ENCODE results near the gene CEP164.

The CEP164 gene

DNA sequence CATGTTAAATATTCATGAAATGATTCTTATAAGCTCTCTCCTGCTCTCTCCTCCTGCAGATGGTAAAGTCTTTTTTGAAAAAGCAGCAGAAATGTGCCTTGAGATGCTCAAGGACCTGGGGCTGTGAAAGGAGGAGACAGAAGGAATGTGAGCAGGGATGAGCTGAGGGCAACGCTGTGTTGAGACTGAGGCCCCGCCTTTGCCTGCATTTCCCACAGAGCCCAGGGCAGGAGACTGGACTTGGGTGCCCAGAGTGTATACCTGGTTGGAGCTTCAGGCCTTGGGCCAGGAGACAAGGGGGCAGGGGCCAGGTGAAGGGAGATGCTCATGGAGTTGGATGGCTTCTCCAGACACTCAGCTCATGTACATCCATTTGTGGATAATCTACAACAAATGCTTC lies 39.2 kb downstream of the CEP164 start:
- no peak for DNase-seq

DNA sequence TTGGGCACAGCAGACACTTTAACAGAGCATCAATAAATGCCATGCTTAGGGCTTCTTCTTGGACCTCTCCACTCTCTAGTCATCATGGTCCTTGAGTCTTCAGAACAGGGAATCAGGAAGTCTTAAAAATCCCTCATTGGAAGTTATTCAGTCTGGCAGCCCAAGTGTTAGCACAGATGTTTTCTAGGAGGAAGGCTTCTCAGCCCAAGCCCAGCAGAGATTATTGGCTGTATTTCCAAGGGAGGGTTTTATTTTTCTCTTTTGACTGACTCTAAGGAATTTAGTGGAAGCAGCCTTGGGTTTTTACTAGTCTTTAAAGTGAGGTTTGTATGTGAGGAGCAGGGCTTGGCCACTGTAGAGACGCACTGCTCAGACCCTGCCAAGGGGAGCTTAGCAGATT lies 41.9 kb downstream of the CEP164 start:
- DNase-seq: peak; percentile 37

DNA sequence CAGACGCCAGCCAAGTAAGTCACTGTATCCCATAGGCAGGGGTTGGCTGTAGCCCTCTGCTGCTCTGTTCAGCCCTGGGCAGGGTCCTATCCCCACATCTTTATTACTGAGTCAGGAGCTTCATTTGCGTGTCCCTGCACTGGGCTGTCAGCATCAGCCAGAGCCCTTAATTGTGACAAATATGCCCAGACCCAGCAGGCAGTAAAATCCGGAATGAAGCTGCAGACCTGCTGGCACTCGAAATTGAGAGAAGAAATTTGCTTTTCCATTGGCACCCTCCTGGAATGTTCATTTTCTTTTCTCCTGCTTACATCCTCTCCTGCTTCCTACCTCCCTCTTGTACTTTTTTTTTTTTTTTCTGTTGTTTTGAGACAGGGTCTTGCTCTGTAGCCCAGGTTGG lies 43.8 kb downstream of the CEP164 start:
- DNase-seq: no peak

DNA sequence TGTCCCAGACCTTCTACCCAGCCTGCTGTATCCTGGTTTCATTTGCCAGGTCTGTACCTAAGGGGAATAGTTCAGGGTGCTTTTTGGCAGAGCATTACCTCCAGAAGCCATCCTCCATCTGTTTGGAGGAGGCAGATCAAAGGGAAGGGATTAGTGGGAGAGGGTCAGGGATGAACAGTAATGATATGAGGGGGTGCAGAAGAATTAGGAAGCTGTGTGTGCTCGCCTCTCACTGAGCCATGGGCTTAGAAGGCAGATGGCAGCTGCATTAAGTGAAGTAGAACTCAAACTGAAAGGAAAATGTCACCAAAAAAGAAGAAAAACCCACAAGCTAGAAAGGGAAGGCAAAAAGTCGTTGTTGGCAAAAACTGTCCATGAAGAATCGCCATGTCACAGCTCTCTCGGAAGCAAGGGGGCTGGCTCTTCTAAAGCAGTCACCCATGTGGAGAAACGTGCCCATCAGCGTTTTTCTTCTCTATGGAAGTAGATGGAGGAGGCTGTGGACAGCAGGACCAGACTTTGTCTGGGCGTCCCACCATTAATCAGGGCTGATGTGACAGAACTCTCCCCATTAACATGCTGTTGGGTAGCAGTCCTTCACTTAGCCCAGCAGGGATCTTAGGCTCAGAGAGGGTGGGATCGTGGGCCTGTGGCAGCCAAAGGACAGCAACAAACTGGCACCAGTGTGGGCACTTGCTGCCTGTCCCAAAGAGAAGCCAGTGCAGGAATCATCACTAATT lies 46.8 kb downstream of the CEP164 start:
- no peak for DNase-seq

DNA sequence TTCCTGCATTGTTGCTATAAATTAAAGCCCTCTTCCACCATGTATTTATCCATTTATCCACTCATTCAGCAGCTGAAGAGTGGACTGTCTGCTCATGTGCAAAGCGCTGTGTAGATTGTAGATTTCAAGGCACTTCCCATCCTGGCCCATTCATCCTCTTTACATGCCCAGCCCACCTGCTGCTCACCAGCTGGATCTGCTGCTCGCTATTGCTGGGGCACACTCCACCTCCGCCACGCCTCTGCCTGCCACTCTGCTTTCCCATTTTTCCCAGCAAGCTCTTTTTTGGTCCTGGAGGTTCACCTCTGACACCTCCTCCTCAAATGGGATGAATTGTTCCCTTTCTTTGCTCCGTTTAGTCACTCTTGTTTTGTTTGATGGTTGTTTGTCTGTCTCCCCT lies 48.3 kb downstream of the CEP164 start:
- DNase-seq: no peak

DNA sequence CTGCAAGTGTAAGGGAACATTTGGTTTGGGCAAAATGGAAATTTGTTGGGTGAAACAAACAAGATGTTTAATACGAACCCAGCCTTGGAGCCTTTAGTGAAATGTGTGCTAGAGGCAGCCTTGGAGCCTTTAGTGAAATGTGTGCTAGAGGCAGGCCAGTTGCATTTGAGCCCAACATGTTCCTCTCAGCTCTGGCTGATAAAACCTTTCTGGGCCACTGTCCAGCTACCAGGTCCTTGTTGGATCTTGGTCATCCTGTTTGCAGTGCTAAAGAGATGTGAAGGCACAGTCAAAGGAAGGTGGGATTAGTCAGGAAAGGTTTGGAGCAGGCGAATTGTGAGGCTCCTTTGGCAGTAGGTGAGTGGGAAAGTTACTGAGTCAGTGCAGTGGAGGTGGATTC lies 48.9 kb downstream of the CEP164 start:
- DNase-seq: no peak

DNA sequence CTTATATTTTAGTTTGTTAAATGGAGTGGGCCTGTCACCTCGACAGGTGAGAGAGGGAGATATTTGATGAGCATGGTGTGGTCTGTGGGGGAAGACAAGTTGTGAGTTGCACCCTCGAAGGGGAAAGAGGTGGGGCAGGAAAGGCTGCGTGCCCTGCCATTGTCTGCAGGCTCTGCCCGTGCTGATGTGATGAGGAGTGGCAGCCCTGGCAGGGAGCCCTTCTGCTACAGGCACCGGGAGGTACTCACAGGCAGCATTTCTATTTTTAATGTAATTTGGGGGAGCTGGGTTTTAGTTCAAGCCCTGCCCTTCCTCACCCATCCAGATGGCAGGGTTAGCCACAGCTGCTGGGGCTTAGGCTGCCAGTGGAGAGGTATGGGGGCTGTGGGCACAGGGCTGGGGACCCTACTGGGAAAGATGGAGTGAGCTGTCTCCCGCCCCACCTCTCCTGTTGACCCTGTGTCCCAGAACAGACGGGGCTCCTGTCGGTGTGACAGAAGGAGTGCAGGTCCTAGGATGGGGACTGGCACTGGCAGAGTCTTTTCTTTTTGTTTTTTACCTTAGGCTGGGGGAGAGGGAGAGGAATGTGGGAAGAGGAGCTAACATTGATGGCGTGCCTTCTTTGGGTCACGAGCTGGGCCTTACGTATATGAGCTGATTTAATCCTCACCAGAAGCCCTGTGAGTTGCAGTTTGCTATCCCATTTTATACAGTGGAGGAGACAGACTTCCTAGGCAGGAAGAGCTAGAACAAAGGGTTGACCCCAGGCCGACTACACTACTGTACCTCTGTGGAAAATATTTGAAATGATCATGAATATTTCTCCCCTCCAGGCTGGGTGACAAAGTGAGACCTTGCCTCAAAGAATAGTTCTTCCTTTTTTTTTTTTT lies 51.6 kb downstream of the CEP164 start:
- no peak for DNase-seq

DNA sequence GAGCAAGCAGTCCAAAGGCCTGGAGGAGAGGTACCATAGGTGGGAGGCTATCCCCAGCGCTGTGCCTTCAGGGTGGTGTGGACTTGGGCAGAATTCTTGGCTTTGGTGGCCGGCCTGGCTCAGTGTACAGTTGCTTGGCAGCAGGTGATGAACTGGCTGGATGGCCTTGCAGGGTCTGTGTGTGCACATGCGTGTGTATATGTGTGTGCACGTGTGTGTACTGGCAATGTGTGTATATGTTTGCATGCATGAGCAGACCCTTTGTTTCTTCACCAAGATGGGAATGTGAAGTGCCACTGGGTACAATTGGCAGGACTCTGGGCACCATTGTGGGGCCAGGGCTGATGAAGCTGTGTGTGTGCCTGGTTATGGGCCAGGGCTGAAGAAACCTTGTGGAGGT lies 53.0 kb downstream of the CEP164 start:
- DNase-seq: no peak

- DNase-seq: no peak
Measured at GRCh38 chr11:117381481-117382387, 54.1 kb downstream of the CEP164 start.

DNA sequence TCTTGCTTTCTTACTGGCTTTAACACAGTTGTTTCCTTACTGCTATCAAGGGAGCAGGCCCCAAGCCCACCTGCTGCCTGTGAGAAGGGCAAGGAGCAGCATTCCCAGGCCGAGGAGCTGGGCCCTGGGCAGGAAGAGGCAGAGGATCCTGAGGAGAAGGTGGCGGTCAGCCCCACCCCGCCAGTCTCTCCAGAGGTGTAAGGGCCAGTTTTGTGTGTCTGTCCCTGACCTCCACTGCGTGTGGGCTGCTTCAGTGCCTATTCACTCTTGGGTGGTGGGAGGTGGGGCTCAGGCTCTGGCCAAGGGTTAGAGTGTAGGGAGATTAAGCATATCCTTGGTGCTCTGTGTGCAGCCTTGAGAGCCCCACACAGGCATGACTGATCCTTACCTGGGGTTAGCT lies 55.1 kb downstream of the CEP164 start:
- no peak for DNase-seq

GRCh38 chr11:117384045-117384444 lies 56.4 kb downstream of the CEP164 start:
- DNase-seq: no peak

DNA sequence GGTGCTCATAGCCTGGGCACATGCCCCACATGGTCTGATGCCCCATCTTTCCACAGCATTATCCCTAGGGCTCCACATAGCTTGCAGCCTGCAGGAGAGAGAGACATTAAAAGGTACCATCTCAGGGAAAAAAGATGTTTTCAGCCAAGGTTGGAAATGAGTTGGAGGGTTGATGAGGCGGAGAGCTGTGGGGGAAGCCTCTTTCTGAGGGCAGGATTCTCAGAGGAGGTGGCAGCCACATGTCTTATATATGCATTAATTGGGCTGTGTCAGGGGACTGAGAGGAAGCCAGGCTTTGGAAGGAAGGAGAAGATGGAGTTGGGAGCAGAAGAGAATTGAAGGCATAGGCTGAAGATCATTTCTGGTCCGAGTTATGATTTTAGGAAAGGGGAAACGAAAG lies 57.8 kb downstream of the CEP164 start:
- DNase-seq: no peak

GRCh38 chr11:117385906-117386305 lies 58.3 kb downstream of the CEP164 start:
- DNase-seq: no peak

DNA sequence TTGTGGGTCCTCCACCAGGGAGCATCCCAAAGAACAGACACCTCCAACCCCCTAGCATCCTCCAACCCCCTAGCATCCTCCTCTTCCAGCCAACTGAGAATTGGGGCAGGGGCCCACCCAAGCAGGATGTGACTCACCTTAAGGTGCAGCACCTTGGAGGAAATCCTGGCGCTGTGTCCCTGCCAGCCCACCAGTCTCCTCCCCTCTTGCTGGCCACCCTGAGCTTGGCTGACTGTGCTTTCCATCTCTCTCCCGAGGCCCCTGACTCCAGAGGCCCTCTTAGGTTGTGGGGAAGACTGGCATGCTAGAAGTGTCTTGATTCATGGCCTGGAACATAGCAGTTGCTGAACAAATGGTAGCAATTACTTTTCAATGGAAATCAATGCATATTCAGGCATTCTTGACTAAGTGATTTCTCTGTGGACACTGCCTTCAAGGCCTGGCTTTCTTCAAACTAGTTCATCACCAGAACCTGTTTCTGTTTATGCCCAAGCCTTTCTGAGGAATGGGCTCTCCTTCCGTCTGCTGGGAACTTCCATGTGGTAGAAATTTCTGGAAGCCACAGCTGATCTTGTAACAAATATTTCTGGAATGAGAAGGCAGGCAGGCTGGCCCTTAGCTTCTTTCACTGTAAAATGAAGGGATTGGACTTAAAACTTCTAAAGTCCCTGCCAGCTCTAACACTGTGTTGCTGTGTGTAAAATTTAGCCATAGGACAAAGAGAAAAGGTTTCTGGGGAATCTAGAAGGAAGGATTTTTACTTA lies 60.5 kb downstream of the CEP164 start:
- no peak for DNase-seq

- no peak for DNase-seq
Measured at GRCh38 chr11:117390743-117391142, 63.1 kb downstream of the CEP164 start.

- no peak for DNase-seq
Measured at GRCh38 chr11:117391181-117391580, 63.5 kb downstream of the CEP164 start.

DNA sequence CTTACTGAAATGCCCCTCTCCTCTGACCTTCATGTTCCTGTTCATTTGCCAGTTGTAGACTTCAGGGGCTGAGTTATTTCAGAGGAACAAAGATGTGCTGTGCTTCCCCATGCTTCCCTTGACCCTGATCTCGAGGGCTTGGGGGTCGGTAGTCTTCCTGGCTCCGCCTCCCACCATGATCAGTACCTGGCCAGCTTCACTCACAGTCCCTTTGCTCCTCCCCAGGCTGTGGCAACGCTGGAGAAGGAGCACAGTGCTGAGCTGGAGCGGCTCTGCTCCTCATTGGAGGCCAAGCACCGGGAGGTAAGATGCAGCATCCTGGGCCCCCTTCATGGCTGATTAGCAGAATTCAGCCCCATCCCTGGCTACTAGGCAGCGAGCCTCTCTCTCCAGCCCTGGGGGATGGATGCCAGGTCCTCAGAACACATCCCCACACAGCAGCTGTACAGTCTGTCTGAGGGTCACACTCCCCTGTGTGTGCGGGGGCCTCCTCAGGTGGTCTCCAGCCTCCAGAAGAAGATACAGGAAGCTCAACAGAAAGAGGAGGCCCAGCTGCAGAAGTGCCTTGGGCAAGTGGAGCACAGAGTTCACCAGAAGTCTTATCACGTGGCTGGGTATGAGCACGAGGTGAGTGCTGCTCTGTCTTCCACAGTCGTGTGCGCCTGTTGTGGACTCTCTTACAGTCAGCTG lies 64.5 kb downstream of the CEP164 start:
- no peak for DNase-seq

DNA sequence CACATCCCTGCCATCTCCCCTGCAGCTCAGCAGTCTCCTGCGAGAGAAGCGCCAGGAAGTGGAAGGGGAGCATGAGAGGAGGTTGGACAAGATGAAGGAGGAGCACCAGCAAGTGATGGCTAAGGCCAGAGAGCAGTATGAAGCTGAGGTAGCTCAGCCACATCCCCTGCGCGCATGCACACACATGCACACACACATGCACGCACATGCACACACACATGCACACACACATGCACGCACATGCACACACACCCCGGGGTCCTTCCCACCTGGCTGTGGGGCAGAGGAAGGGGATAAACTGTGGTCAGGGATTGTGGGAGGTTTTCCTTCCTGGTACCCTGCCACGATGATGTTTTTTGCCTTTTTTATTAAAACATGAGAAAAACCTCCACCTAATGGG lies 65.3 kb downstream of the CEP164 start:
- no peak for DNase-seq

GRCh38 chr11:117394221-117394925 lies 66.7 kb downstream of the CEP164 start:
- DNase-seq: no peak

DNA sequence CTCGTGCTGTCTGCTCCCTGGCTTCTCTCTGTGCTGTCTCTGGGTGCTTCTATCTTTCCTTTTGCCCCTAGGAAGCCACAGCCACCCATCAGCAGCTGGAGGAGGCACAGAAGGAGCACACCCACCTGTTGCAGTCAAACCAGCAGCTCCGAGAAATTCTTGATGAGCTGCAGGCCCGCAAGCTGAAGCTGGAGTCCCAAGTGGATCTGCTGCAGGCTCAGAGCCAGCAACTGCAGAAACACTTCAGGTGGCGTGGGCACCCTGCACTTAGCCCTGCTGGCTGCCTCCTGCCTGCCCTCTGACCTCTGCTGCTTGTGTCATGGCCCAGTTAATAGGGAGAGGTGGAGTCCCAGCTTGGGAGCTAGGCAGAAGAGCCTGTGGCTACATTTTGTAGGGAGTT lies 67.8 kb downstream of the CEP164 start:
- DNase-seq: no peak

GRCh38 chr11:117396970-117397369 lies 69.3 kb downstream of the CEP164 start:
- DNase-seq: no peak

Data from right hindlimb (tissue), 1 donor.